Stimulated activated naive B cell treated with anti-CD40 and anti-IgM and Interleukin-4, amounts not matched to agents 10 μg/mL and 1 μg/mL and 100 μg/mL, for 72 hours (primary cell): ENCODE measurements around the gene ZDHHC5.

Experiments
- ATAC-seq, 2 donors: fragments of 150-1000 bp; cut with Tn5 transposase; replicated peaks; 2 replicates each; pipeline ENCODE4 v1.10.0; 2021; ENCODE audit warnings: moderate library complexity in 1 of 2
- DNase-seq: peaks from one replicate; pipeline ENCODE4 v3.0.0; 2021
- H3K27ac Mint-ChIP-seq: one replicate; pipeline ENCODE4 v1.8.0; 2022; ENCODE audit warnings: mild to moderate bottlenecking, mixed read lengths
- H3K27me3 Mint-ChIP-seq, 2 donors: one replicate each; pipeline ENCODE4 v1.8.0; 2022; ENCODE audit warnings: mixed read lengths in 2 of 2
- H3K36me3 Mint-ChIP-seq, 2 donors: one replicate each; pipeline ENCODE4 v1.8.0; 2022; ENCODE audit warnings: mixed read lengths in 2 of 2, mild to moderate bottlenecking in 1 of 2
- H3K4me1 Mint-ChIP-seq, 2 donors: one replicate each; pipeline ENCODE4 v1.8.0; 2022; ENCODE audit warnings: mixed read lengths in 2 of 2, mild to moderate bottlenecking in 1 of 2
- H3K4me3 Mint-ChIP-seq, 2 donors: one replicate each; pipeline ENCODE4 v1.8.0; 2022; ENCODE audit warnings: mild to moderate bottlenecking in 2 of 2, mixed read lengths in 2 of 2, moderate library complexity in 1 of 2
- H3K9me3 Mint-ChIP-seq, 2 donors: one replicate each; pipeline ENCODE4 v1.8.0; 2022; ENCODE audit warnings: mixed read lengths in 2 of 2, mild to moderate bottlenecking in 1 of 2

The ZDHHC5 gene

DNA sequence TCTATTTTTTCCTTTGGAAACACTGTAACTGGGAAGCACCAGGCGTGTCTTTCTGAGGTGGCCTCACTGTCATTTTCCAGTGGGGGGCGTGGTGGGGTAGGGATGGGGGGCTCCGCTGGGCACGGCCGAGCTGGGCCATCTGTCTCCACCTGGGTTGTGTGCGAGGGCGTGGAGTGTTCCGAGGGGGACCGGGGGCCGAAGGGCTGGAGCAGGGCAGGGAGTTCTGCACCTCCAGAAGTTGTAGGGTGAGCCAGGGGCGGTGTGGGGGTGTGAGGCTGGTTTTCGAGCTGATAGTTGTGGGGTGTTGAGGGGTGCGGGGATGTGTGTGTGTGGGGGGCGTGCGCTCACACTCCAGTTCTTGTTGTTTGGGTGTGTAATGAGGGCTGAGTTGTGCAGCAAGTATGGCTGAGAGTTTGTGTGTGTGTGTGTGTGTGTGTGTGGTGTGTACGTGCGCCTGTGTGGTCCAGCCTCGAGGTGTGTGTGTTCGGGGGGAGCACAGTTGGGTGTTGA is 29.0 kb upstream of the ZDHHC5 start:
- Mint-ChIP-seq H3K4me1 (peaks cover 12 to 30% of the 10 kb centered on the region in 2 donors), H3K27ac (peak overlapping the region; percentile 63), H3K9me3 (no peaks in the 10 kb centered on the region), H3K4me3 (peak overlapping the region; percentile 88 to 90), H3K36me3 (no peaks in the 10 kb centered on the region), H3K27me3 (peaks cover 43 to 48% of the 10 kb centered on the region in 2 donors)
- ATAC-seq (peak; percentile 27 to 37), DNase-seq (no peak)

- H3K27me3 Mint-ChIP-seq, result peaks cover 38 to 43% of the 10 kb centered on the region in 2 donors
- peak overlapping the region; percentile 88 to 90 for H3K4me3 Mint-ChIP-seq
- peaks cover 12 to 31% of the 10 kb centered on the region in 2 donors for H3K4me1 Mint-ChIP-seq
- H3K9me3 Mint-ChIP-seq, result no peaks in the 10 kb centered on the region
- no peak for ATAC-seq
- DNase-seq, result no peak
- H3K27ac Mint-ChIP-seq, result no peak overlapping the region
- no peaks in the 10 kb centered on the region for H3K36me3 Mint-ChIP-seq
Observed at GRCh38 chr11:57639321-57640067, 28.4 kb upstream of the ZDHHC5 start.

- H3K4me3 Mint-ChIP-seq, result no peak overlapping the region
- no peak for ATAC-seq
- H3K27ac Mint-ChIP-seq, result no peak overlapping the region
Observed at GRCh38 chr11:57640068-57640800, 27.7 kb upstream of the ZDHHC5 start.

GRCh38 chr11:57641011-57641807 is 26.7 kb upstream of the ZDHHC5 start:
- Mint-ChIP-seq H3K4me1 (peaks cover 21 to 48% of the 10 kb centered on the region in 2 donors), H3K27me3 (peaks cover 41 to 46% of the 10 kb centered on the region in 2 donors), H3K4me3 (no peak overlapping the region), H3K27ac (no peak overlapping the region), H3K9me3 (no peaks in the 10 kb centered on the region), H3K36me3 (no peaks in the 10 kb centered on the region)
- DNase-seq (no peak), ATAC-seq (no peak)

More at GRCh38 chr11:57640068-57640800, 27.7 kb upstream of the ZDHHC5 start:
- H3K36me3 Mint-ChIP-seq, result no peaks in the 10 kb centered on the region
- H3K9me3 Mint-ChIP-seq, result no peaks in the 10 kb centered on the region
- peaks cover 14 to 38% of the 10 kb centered on the region in 2 donors for H3K4me1 Mint-ChIP-seq
- DNase-seq, result no peak
- peaks cover 32 to 38% of the 10 kb centered on the region in 2 donors for H3K27me3 Mint-ChIP-seq

GRCh38 chr11:57643802-57644201 is 24.1 kb upstream of the ZDHHC5 start:
- DNase-seq (no peak), ATAC-seq (no peak)
- Mint-ChIP-seq H3K36me3 (no peaks in the 10 kb centered on the region), H3K9me3 (no peaks in the 10 kb centered on the region), H3K27ac (no peak overlapping the region), H3K4me3 (no peak overlapping the region), H3K4me1 (peaks cover 37 to 59% of the 10 kb centered on the region in 2 donors), H3K27me3 (peaks cover 47 to 49% of the 10 kb centered on the region in 2 donors)

DNA sequence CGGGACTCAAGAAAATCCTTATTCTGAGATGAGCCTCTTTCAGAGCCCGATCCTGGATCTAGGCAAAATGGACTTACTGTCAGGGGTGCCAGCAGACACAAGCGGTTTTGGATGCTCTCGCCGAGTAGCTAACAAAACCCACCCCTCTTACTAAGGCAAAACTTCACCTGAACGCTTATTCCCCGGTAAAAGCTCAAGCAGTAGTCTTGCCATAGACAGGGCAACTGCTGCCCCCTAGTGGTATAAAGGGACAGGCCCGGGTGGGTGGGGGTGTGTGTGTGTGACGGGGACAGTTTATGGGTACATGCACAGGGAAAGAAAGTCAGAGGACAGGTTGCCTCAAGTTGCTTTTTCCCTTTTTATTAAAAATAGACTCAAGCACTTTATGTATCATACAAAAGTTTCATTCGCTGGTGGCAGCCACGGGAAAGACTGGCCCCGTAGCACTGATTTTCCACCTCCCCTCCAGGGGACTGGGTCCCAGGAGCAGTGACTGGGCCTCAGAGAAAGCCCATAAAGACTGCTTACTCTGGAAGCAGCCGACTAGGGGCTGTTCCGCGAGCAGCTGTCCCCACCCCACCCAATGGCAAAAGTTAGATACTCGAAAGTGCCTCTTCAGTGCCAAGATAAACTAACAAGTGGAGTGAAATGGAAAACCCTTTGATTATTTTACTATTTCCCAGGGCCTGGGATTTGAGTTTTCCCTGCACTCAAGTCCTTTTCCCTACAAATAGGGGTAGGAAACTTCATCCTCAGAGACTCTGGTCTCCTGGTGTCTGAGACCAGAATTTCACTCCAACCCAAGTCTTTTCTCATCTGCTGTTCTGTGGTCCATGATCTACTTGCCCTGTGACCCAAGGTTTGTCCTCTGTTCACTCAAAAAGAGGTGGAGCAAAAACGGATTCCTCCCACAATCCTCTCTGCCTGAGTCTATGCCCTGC is 22.9 kb upstream of the ZDHHC5 start:
- peaks cover 53 to 56% of the 10 kb centered on the region in 2 donors for H3K27me3 Mint-ChIP-seq
- H3K36me3 Mint-ChIP-seq, result no peaks in the 10 kb centered on the region
- no peaks in the 10 kb centered on the region for H3K9me3 Mint-ChIP-seq
- peak; percentile 67 for DNase-seq
- H3K4me3 Mint-ChIP-seq, result no peak overlapping the region
- H3K4me1 Mint-ChIP-seq, result peaks cover 45 to 62% of the 10 kb centered on the region in 2 donors
- peak; percentile 66 to 72 for ATAC-seq
- peak overlapping the region; percentile 70 for H3K27ac Mint-ChIP-seq

DNA sequence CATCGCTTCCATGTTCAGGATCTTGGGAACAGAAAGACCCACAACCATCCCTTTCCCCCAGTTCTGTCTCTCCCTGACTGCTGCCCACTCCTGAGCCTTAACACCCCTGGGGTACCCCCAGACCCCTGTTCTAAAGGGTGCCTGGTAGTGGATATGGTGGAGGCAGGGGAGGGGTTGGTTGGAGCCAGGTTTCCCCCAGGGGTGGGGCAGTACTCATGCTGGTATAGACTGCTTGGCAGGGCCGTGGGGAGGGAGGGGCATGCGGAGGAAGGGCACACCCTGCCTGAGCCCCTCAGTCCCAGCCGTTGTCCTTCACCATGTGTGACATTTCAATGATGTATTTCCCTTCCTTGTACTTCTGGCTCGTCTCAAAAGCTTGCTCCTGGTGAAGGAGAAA is 22.2 kb upstream of the ZDHHC5 start:
- Mint-ChIP-seq H3K36me3 (no peaks in the 10 kb centered on the region), H3K27me3 (peaks cover 58 to 63% of the 10 kb centered on the region in 2 donors), H3K4me3 (peak overlapping the region; percentile 61 to 63), H3K9me3 (no peaks in the 10 kb centered on the region), H3K27ac (peak overlapping the region; percentile 70), H3K4me1 (peaks cover 46 to 63% of the 10 kb centered on the region in 2 donors)
- DNase-seq (no peak), ATAC-seq (peak; percentile 17 to 33)

GRCh38 chr11:57646194-57646798 is 21.6 kb upstream of the ZDHHC5 start:
- DNase-seq (peak; percentile 53), ATAC-seq (peak; percentile 64)
- Mint-ChIP-seq H3K4me3 (peak overlapping the region; percentile 61 to 63), H3K27ac (peak overlapping the region; percentile 63), H3K36me3 (no peaks in the 10 kb centered on the region), H3K9me3 (no peaks in the 10 kb centered on the region), H3K4me1 (peaks cover 46 to 58% of the 10 kb centered on the region in 2 donors), H3K27me3 (peaks cover 65 to 69% of the 10 kb centered on the region in 2 donors)

DNA sequence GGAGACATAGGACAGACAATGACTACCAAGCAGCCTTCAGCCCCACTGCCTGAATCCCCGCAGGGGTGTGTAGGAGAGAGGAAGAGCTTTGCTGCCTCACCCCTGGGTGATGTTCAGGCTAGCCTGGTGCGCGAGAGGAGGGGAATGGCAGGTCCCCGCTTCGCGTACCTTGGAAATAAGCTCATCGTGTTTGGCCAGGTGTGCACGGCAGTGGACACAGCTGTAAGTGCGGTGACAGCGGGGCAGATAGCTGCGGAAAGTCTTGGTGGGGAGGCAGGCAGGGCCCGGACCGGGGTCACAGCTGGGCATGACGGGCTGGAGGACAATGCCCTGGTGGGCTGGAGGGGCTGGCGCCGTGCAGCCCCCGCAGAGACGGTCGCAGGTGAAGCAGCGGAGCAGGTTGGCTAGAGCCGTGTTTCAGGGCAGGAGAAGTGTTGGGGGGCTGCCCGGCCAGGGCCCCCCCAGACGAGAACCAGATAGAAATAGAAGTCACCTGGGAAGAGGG is 21.1 kb upstream of the ZDHHC5 start:
- ATAC-seq, result peak; percentile 9 to 13
- Mint-ChIP-seq H3K4me1 (peaks cover 46 to 58% of the 10 kb centered on the region in 2 donors), H3K4me3 (peak overlapping the region; percentile 61 to 63), H3K27ac (peak overlapping the region; percentile 63), H3K36me3 (no peaks in the 10 kb centered on the region), H3K27me3 (peaks cover 66 to 70% of the 10 kb centered on the region in 2 donors), H3K9me3 (no peaks in the 10 kb centered on the region)
- no peak for DNase-seq

GRCh38 chr11:57647372-57647771 is 20.5 kb upstream of the ZDHHC5 start:
- peaks cover 66 to 70% of the 10 kb centered on the region in 2 donors for H3K27me3 Mint-ChIP-seq
- no peaks in the 10 kb centered on the region for H3K36me3 Mint-ChIP-seq
- ATAC-seq (no peak), DNase-seq (no peak)
- peaks cover 46 to 58% of the 10 kb centered on the region in 2 donors for H3K4me1 Mint-ChIP-seq
- H3K4me3 Mint-ChIP-seq, result peak overlapping the region; percentile 61 to 63
- H3K9me3 Mint-ChIP-seq, result no peaks in the 10 kb centered on the region
- peak overlapping the region; percentile 62 for H3K27ac Mint-ChIP-seq

- no peaks in the 10 kb centered on the region for H3K9me3 Mint-ChIP-seq
- no peak for DNase-seq
- peak overlapping the region; percentile 63 to 87 for H3K4me3 Mint-ChIP-seq
- H3K27me3 Mint-ChIP-seq, result peaks cover 64 to 70% of the 10 kb centered on the region in 2 donors
- peak; percentile 5 to 6 for ATAC-seq
- H3K4me1 Mint-ChIP-seq, result peaks cover 49 to 63% of the 10 kb centered on the region in 2 donors
- no peaks in the 10 kb centered on the region for H3K36me3 Mint-ChIP-seq
- peak overlapping the region; percentile 14 for H3K27ac Mint-ChIP-seq
Observed at GRCh38 chr11:57647960-57648800, 19.7 kb upstream of the ZDHHC5 start.
